ENCODE results near the gene ZNG1E. TPM values are rescaled to one million over a fixed set of nuclear protein-coding genes. Genes with fewer than 3 reads are reported as not detected.
A peak's percentile ranks its signal among the peaks of the same experiment; 100 is the strongest.
"Not testable (repeated sequence)": the region's sequence is repeated elsewhere in the genome, so short reads cannot be mapped to it uniquely, and the experiment has no call there.

Gene ZNG1E
- polyA plus RNA-seq (ENCODE audit: low read depth in 6 of 6) = 10 to 100 TPM in 5 of 6 donors, 1 to 10 TPM in 1; 8.9 to 44.3 (median 28.1) TPM

DNA sequence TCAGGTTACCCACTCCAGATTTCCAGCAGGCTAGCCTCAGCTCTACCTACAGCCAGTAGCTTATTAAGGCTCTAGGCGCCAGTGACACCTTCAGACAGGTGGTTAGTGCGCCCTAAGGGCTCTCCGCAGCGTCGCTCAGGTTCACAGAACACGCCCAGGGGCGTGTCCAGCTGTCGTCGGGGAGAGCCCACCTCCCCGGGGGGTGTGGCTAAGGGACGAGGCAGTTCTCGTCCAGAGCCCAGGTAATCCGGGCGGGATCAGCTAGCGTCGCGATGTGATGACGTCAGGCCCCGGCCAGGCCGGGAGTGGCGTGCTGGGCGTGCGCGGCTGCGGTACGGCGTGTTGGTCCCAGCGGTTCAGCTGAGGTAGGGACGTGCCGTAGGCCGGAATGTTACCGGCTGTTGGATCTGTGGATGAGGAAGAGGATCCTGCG lies at the start of gene ZNG1E:
Gene ZNG1E, plus strand, starts transcription at position 340 of the 433 bp plus-strand sequence. Its CDS starts 49 bp downstream, at position 389.
- H3K27ac Mint-ChIP-seq = peak within 1 kb of the TSS in 5 of 6 donors; percentile 62 to 92 (median 86)
- H3K36me3 Mint-ChIP-seq; ATAC-seq (ENCODE audit: low read depth in 2 of 2); H3K9me3 Mint-ChIP-seq; H3K27me3 Mint-ChIP-seq; H3K4me1 Mint-ChIP-seq: not testable (repeated sequence)
- peak; percentile 49 for DNase-seq
- peak within 1 kb of the TSS; percentile 42 to 85 (median 74) for H3K4me3 Mint-ChIP-seq

DNA sequence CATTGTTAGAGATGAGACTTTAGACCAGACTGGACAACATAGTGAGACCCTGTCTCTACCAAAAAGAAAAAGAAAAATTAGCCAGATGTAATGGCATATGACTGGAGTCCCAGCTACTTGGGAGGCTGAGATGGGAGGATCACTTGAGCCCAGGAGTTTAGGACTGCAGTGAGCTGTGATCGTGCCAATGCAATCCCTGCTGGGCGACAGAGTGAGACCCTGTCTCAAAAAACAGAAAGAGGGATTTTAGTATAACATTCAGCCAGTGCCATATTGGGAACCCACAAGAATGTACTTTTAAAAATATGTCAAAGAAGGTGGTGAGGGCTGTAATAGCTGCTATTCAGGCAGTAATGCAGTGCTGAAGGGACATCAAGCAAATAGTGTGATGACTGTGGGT lies 2.1 kb upstream of the ZNG1E start:
- not testable (repeated sequence) for ATAC-seq (ENCODE audit: low read depth in 2 of 2); H3K4me3 Mint-ChIP-seq; H3K36me3 Mint-ChIP-seq; H3K9me3 Mint-ChIP-seq; H3K4me1 Mint-ChIP-seq; H3K27me3 Mint-ChIP-seq; DNase-seq
- peak overlapping the region in 1 of 6 donors; percentile 52 for H3K27ac Mint-ChIP-seq

DNA sequence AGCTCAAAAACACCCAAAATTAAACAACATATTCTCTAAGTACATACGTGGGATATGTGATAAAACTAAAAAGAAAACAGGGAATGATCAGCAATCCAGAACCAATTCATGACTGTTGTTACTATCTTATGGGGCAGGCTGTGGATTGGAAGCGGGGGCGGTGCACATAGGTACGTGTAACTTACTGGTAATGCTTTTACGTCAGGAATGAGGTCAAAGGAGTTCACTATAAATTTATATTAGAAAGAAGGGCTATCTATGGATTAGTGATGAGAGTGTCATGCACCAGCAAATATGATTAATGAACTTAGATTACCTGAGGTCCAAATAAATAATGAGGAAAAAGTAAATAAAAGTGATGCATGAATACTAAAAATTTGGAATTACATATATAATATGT lies 710 bp upstream of the ZNG1E start:
- H3K4me1 Mint-ChIP-seq; DNase-seq; H3K9me3 Mint-ChIP-seq; H3K27me3 Mint-ChIP-seq; H3K36me3 Mint-ChIP-seq; ATAC-seq (ENCODE audit: low read depth in 2 of 2): not testable (repeated sequence)
- Mint-ChIP-seq H3K4me3 (peak overlapping the region in 7 of 8 donors; percentile 65 to 85 (median 75)), H3K27ac (peak overlapping the region in 5 of 6 donors; percentile 42 to 92 (median 86))

- Mint-ChIP-seq H3K4me3 (peak overlapping the region in 6 of 8 donors; percentile 42 to 71 (median 60)), H3K27ac (peak overlapping the region in 1 of 6 donors; percentile 62)
- DNase-seq = peak; percentile 1
- not testable (repeated sequence) for ATAC-seq (ENCODE audit: low read depth in 2 of 2); H3K4me1 Mint-ChIP-seq; H3K27me3 Mint-ChIP-seq; H3K36me3 Mint-ChIP-seq; H3K9me3 Mint-ChIP-seq
Measured at GRCh38 chr9:65676389-65676788, 661 bp downstream of the ZNG1E start.

- not testable (repeated sequence) for H3K27ac Mint-ChIP-seq; ATAC-seq (ENCODE audit: low read depth in 2 of 2); H3K4me1 Mint-ChIP-seq; H3K9me3 Mint-ChIP-seq; DNase-seq; H3K4me3 Mint-ChIP-seq; H3K27me3 Mint-ChIP-seq; H3K36me3 Mint-ChIP-seq
Measured at GRCh38 chr9:65678533-65678932, 2.8 kb downstream of the ZNG1E start.

DNA sequence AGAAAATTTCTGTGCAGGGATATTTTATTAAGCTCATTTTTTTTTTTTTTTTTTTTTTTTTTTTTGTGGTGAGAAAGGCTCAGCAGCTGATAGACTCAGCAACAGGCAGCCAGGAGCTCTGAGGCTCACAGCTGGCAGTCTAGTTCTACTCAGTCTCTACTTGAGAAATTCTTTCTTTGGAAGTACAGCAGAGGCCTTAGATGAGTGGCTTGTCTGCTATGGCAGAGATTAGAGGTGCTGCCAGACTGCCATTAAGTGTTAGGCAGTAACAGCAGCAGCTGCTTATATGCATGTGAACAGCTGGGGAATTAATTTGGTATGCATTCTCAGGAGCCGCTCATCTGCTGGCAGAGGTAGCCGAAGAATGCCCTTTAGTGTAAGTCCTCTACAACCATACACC lies 27.8 kb downstream of the ZNG1E start:
- not testable (repeated sequence) for H3K27me3 Mint-ChIP-seq; DNase-seq; H3K9me3 Mint-ChIP-seq; H3K4me1 Mint-ChIP-seq; H3K27ac Mint-ChIP-seq; H3K4me3 Mint-ChIP-seq; H3K36me3 Mint-ChIP-seq; ATAC-seq (ENCODE audit: low read depth in 2 of 2)

DNA sequence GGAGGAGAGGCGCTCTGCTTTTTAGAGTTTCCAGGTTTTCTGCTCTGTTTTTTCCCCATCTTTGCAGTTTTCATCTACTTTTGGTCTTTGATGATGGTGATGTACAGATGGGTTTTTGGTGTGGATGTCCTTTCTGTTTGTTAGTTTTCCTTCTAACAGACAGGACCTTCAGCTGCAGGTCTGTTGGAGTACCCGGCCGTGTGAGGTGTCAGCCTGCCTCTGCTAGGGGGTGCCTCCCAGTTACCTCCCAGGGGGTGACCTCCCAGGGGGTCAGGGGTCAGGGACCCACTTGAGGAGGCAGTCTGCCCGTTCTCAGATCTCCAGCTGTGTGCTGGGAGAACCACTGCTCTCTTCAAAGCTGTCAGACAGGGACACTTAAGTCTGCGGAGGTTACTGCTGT lies 38.7 kb downstream of the ZNG1E start:
- not testable (repeated sequence) for DNase-seq; H3K27me3 Mint-ChIP-seq; H3K36me3 Mint-ChIP-seq; ATAC-seq (ENCODE audit: low read depth in 2 of 2); H3K27ac Mint-ChIP-seq; H3K4me3 Mint-ChIP-seq; H3K9me3 Mint-ChIP-seq; H3K4me1 Mint-ChIP-seq

- ATAC-seq (ENCODE audit: low read depth in 2 of 2); H3K4me1 Mint-ChIP-seq; H3K36me3 Mint-ChIP-seq; DNase-seq; H3K27ac Mint-ChIP-seq; H3K9me3 Mint-ChIP-seq; H3K27me3 Mint-ChIP-seq: not testable (repeated sequence)
- peak within 1 kb of the TSS in 5 of 8 donors; percentile 35 to 80 (median 45) for H3K4me3 Mint-ChIP-seq
Measured at GRCh38 chr9:65737096-65737564, 61.4 kb downstream of the ZNG1E start, which contains the start of gene FOXD4L4. Gene FOXD4L4 (plus strand): TSS chr9:65737146. CDS start chr9:65737146, 0 bp downstream.

- not testable (repeated sequence) for H3K9me3 Mint-ChIP-seq, DNase-seq, H3K27me3 Mint-ChIP-seq, H3K27ac Mint-ChIP-seq, H3K4me1 Mint-ChIP-seq, H3K36me3 Mint-ChIP-seq
- peak overlapping the region in 2 of 8 donors; percentile 45 to 80 for H3K4me3 Mint-ChIP-seq
- peak in 1 of 2 donors; percentile 30 for ATAC-seq (ENCODE audit: low read depth in 2 of 2)
Measured at GRCh38 chr9:65738133-65738532, 62.4 kb downstream of the ZNG1E start.

Other genes with a start within 250 kb of the ZNG1E start
- gene FOXD4L4, start 61.2 kb downstream of the ZNG1E start, polyA plus RNA-seq (ENCODE audit: low read depth in 6 of 6) = not detected